ENCODE results near the gene PPP2R5C. TPM values are rescaled to one million over a fixed set of nuclear protein-coding genes. Genes with fewer than 3 reads are reported as not detected.

Gene PPP2R5C
- total and polyA plus RNA-seq, 2 donors from 2014 or later, result 65.6 to 129 TPM

- H3K4me1 ChIP-seq (ENCODE audit: control insufficient read depth in 2 of 3, insufficient read depth in 2 of 3, low read depth in 1 of 3, low read length in 3 of 3), result peaks cover 0 to 11% (median 0%) of the 10 kb centered on the region in 3 donors
- H3K4me3 ChIP-seq (ENCODE audit: low read length in 3 of 3), result peak overlapping the region; percentile 95 to 100 (median 95)
- TF ChIP-seq CTCF (IDR thresholded peaks at IDR 0.05; ENCODE audit: borderline replicate concordance, extremely low read depth, insufficient read depth), result no peak
- H3K9me3 ChIP-seq (ENCODE audit: control insufficient read depth in 2 of 3, insufficient read depth in 1 of 3, low read length in 3 of 3), result no peaks in the 10 kb centered on the region
- intact Hi-C loops (cut with DNase I), result no loop called here
- H3K27me3 ChIP-seq (ENCODE audit: control insufficient read depth, insufficient read depth, low read length), result no peaks in the 10 kb centered on the region
- peak overlapping the region; percentile 90 to 100 (median 96) for H3K9ac ChIP-seq (ENCODE audit: low read length in 3 of 3)
- FAIRE-seq (no peak), DNase-seq (peak in 1 of 5 donors; percentile 88)
- H3K27ac ChIP-seq (ENCODE audit: low read depth in 2 of 2, low read length in 2 of 2), result peak overlapping the region; percentile 99
- H3K36me3 ChIP-seq (ENCODE audit: control insufficient read depth in 2 of 3, insufficient read depth in 3 of 3, low read length in 3 of 3), result no peaks in the 10 kb centered on the region
Measured at GRCh38 chr14:101948666-101949216, 187.2 kb downstream of the PPP2R5C start.

GRCh38 chr14:101950100-101950499 is 188.6 kb downstream of the PPP2R5C start:
- peaks cover 0 to 11% (median 0%) of the 10 kb centered on the region in 3 donors for H3K4me1 ChIP-seq (ENCODE audit: control insufficient read depth in 2 of 3, insufficient read depth in 2 of 3, low read depth in 1 of 3, low read length in 3 of 3)
- H3K9me3 ChIP-seq (ENCODE audit: control insufficient read depth in 2 of 3, insufficient read depth in 1 of 3, low read length in 3 of 3), result no peaks in the 10 kb centered on the region
- no peak overlapping the region for H3K27ac ChIP-seq (ENCODE audit: low read depth in 2 of 2, low read length in 2 of 2)
- no peaks in the 10 kb centered on the region for H3K36me3 ChIP-seq (ENCODE audit: control insufficient read depth in 2 of 3, insufficient read depth in 3 of 3, low read length in 3 of 3)
- DNase-seq (peak in 1 of 5 donors; percentile 30), FAIRE-seq (no peak)
- intact Hi-C loops (cut with DNase I), result no loop called here
- H3K27me3 ChIP-seq (ENCODE audit: control insufficient read depth, insufficient read depth, low read length), result no peaks in the 10 kb centered on the region
- H3K9ac ChIP-seq (ENCODE audit: low read length in 3 of 3), result no peak overlapping the region
- H3K4me3 ChIP-seq (ENCODE audit: low read length in 3 of 3), result no peak overlapping the region
- no peak for TF ChIP-seq CTCF (IDR thresholded peaks at IDR 0.05; ENCODE audit: borderline replicate concordance, extremely low read depth, insufficient read depth)

GRCh38 chr14:101950516-101951215 is 189.2 kb downstream of the PPP2R5C start:
- H3K9me3 ChIP-seq (ENCODE audit: control insufficient read depth in 2 of 3, insufficient read depth in 1 of 3, low read length in 3 of 3), result no peaks in the 10 kb centered on the region
- intact Hi-C loops (cut with DNase I), result no loop called here
- no peak for FAIRE-seq

More at GRCh38 chr14:101950516-101951215, 189.2 kb downstream of the PPP2R5C start:
- TF ChIP-seq CTCF (IDR thresholded peaks at IDR 0.05; ENCODE audit: borderline replicate concordance, extremely low read depth, insufficient read depth), result no peak
- Histone ChIP-seq H3K4me1 (ENCODE audit: control insufficient read depth in 2 of 3, insufficient read depth in 2 of 3, low read depth in 1 of 3, low read length in 3 of 3) (peaks cover 0 to 11% (median 0%) of the 10 kb centered on the region in 3 donors), H3K36me3 (ENCODE audit: control insufficient read depth in 2 of 3, insufficient read depth in 3 of 3, low read length in 3 of 3) (no peaks in the 10 kb centered on the region), H3K27me3 (ENCODE audit: control insufficient read depth, insufficient read depth, low read length) (no peaks in the 10 kb centered on the region), H3K9ac (ENCODE audit: low read length in 3 of 3) (no peak overlapping the region), H3K27ac (ENCODE audit: low read depth in 2 of 2, low read length in 2 of 2) (no peak overlapping the region), H3K4me3 (ENCODE audit: low read length in 3 of 3) (no peak overlapping the region)
- peak in 2 of 5 donors; percentile 31 to 36 for DNase-seq

All from kidney (tissue), 14 donors.